ENCODE data around the gene NME4. TPM values are rescaled to one million over a fixed set of nuclear protein-coding genes. Genes with fewer than 3 reads are reported as not detected.

NME4 gene
- total and polyA plus RNA-seq, 8 donors: 72.3 to 199 (median 158) TPM

GRCh38 chr16:405548-406506 is 8.8 kb downstream of the NME4 start:
- DNase-seq: no peak
- TF ChIP-seq CTCF (IDR thresholded peaks at IDR 0.05): no peak
- intact Hi-C loops (cut with DNase I): no loop called here
- Histone ChIP-seq H3K4me3 (no peak overlapping the region), H3K4me1 (peaks cover 6 to 13% of the 10 kb centered on the region in 2 donors), H3K36me3 (peaks cover 0 to 11% of the 10 kb centered on the region in 2 donors), H3K9me3 (no peaks in the 10 kb centered on the region), H3K27ac (no peak overlapping the region), H3K27me3 (no peaks in the 10 kb centered on the region)
- no peak for ATAC-seq

GRCh38 chr16:407253-407652 is 10.3 kb downstream of the NME4 start:
- H3K36me3 ChIP-seq: peaks cover 0 to 25% of the 10 kb centered on the region in 2 donors
- no peaks in the 10 kb centered on the region for H3K9me3 ChIP-seq
- DNase-seq: no peak
- no peak for ATAC-seq
- no peak overlapping the region for H3K27ac ChIP-seq
- H3K27me3 ChIP-seq: no peaks in the 10 kb centered on the region
- H3K4me1 ChIP-seq: peaks cover 6 to 8% of the 10 kb centered on the region in 2 donors
- TF ChIP-seq CTCF (IDR thresholded peaks at IDR 0.05): no peak
- no peak overlapping the region for H3K4me3 ChIP-seq
- intact Hi-C loops (cut with DNase I): no loop called here

GRCh38 chr16:410516-411178 is 13.6 kb downstream of the NME4 start:
- no peaks in the 10 kb centered on the region for H3K9me3 ChIP-seq
- H3K4me1 ChIP-seq: no peaks in the 10 kb centered on the region
- H3K27ac ChIP-seq: no peak overlapping the region
- H3K4me3 ChIP-seq: no peak overlapping the region
- H3K36me3 ChIP-seq: peaks cover 0 to 26% of the 10 kb centered on the region in 2 donors
- H3K27me3 ChIP-seq: no peaks in the 10 kb centered on the region
- intact Hi-C loops (cut with DNase I): no loop called here
- TF ChIP-seq CTCF (IDR thresholded peaks at IDR 0.05): no peak
- DNase-seq (peak in 1 of 4 donors; percentile 54), ATAC-seq (no peak)

- no peak overlapping the region for H3K27ac ChIP-seq
- no peaks in the 10 kb centered on the region for H3K9me3 ChIP-seq
- no peak for TF ChIP-seq CTCF (IDR thresholded peaks at IDR 0.05)
- intact Hi-C loops (cut with DNase I): no loop called here
- ATAC-seq (no peak), DNase-seq (peak in 1 of 4 donors; percentile 79)
- no peaks in the 10 kb centered on the region for H3K27me3 ChIP-seq
- no peaks in the 10 kb centered on the region for H3K4me1 ChIP-seq
- no peak overlapping the region for H3K4me3 ChIP-seq
- peaks cover 0 to 25% of the 10 kb centered on the region in 2 donors for H3K36me3 ChIP-seq
These were observed 14.7 kb downstream of the NME4 start for GRCh38 chr16:411576-412265.
